Measurements from ENCODE around the gene CD1B. TPM values are rescaled to one million over a fixed set of nuclear protein-coding genes. Genes with fewer than 3 reads are reported as not detected.

The CD1B gene
- not detected in 5 replicates for total RNA-seq (2022; extraction: Qiagen RNA extraction)

DNA sequence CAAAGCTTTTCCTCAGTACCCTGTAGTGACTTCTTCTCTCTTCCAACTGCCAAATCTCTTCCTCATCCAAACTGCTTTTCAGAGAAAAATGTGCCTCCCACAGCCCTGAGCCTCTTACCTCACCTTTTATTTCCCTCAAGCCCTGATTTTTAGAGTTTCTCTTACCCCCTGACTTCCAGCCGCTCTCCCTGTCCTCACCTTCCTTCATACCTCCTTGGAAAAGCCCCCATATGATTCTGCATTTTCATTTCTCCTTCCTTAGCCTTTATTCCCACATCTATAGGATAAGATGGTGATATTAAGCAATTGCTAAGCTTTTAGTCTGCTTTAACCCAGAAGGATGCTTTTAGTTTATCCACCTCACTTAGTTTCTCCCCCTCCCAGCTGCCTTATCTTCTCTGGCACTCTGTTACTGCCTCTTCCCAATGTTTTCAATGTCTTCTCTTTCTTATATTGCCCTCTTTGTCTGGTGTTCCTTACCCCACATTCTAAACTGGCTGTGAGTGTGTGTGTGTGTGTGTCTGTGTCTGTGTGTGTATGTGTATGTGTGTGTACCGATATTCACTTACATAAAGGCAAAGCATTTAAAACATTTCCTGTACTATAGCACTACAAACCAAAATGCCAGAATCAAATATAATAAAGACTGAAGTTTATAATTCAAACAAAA is at the start of gene CD1B:
Gene CD1B, minus strand, starts transcription at position 51 of the 670 bp plus-strand sequence. CDS start 108 bp downstream, outside the sequence.

GRCh38 chr1:158353303-158354075 is 22.2 kb upstream of the CD1B start, which contains the start of gene CD1E:
Gene CD1E, plus strand, starts transcription at chr1:158353894. Its CDS starts 95 bp downstream, at chr1:158353989.

GRCh38 chr1:158289811-158290210 is 41.5 kb downstream of the CD1B start, which contains the start of gene CD1C:
Gene CD1C, plus strand, starts transcription at chr1:158289923. Its CDS starts 142 bp downstream, at chr1:158290065.

Other genes starting within 250 kb of the CD1B start
- 0.03 to 0.05 TPM (median 0.04 TPM) in 4 of 5 replicates, not detected in the other for gene CD1D, start 150.6 kb downstream of the CD1B start, total RNA-seq (2022; extraction: Qiagen RNA extraction)
- gene CD1A, start 77.1 kb downstream of the CD1B start, total RNA-seq (2022; extraction: Qiagen RNA extraction), result not detected in 5 replicates
- gene CD1C, start 41.6 kb downstream of the CD1B start, total RNA-seq (2022; extraction: Qiagen RNA extraction), result not detected in 5 replicates
- gene CD1E, start 22.4 kb upstream of the CD1B start, total RNA-seq (2022; extraction: Qiagen RNA extraction), result not detected in 5 replicates
- gene OR10T2, start 67.9 kb upstream of the CD1B start, total RNA-seq (2022; extraction: Qiagen RNA extraction), result not detected in 5 replicates
- not detected in 5 replicates for gene OR10K2, start 94.7 kb upstream of the CD1B start, total RNA-seq (2022; extraction: Qiagen RNA extraction)
- gene OR10K1, start 130.3 kb upstream of the CD1B start, total RNA-seq (2022; extraction: Qiagen RNA extraction), result not detected in 5 replicates
- gene OR10R2, start 140.7 kb upstream of the CD1B start, total RNA-seq (2022; extraction: Qiagen RNA extraction), result not detected in 5 replicates
- not detected in 5 replicates for gene OR6Y1, start 222.9 kb upstream of the CD1B start, total RNA-seq (2022; extraction: Qiagen RNA extraction)
- gene OR6P1, start 239.0 kb upstream of the CD1B start, total RNA-seq (2022; extraction: Qiagen RNA extraction), result not detected in 5 replicates
- gene OR10X1, start 248.4 kb upstream of the CD1B start, total RNA-seq (2022; extraction: Qiagen RNA extraction), result not detected in 5 replicates